AG09309 (cell line): ENCODE results near the gene FREY1.

Experiments used
- DNase-seq: peaks from one replicate; pipeline ENCODE4 v3.0.0-alpha.2; 2010; ENCODE audit warnings: low read depth
- H3K4me3 ChIP-seq: 2 replicates; pipeline ENCODE4 v1.5.1; 2011; ENCODE audit warnings: mild to moderate bottlenecking, low read depth, low read length, moderate library complexity; ENCODE audit not compliant: control insufficient read depth
- CTCF ChIP-seq: IDR thresholded peaks from 2 replicates; pipeline ENCODE4 v1.5.1; 2011; ENCODE audit warnings: mild to moderate bottlenecking, low read depth, low read length, inconsistent platforms; ENCODE audit not compliant: insufficient read depth, control insufficient read depth; ENCODE audit errors: missing control alignments

FREY1 gene

GRCh38 chr11:45926001-45926401 is 18.9 kb upstream of the FREY1 start:
- no peak for DNase-seq
- no peak overlapping the region for H3K4me3 ChIP-seq
- no peak for TF ChIP-seq CTCF

- no peak for DNase-seq
- no peak overlapping the region for H3K4me3 ChIP-seq
- no peak for TF ChIP-seq CTCF
Observed at GRCh38 chr11:45925550-45925949, 18.5 kb upstream of the FREY1 start.

GRCh38 chr11:45924927-45925326 is 17.9 kb upstream of the FREY1 start:
- no peak for DNase-seq
- TF ChIP-seq CTCF, result no peak
- no peak overlapping the region for H3K4me3 ChIP-seq

GRCh38 chr11:45924036-45924915 is 17.2 kb upstream of the FREY1 start:
- H3K4me3 ChIP-seq, result no peak overlapping the region
- no peak for TF ChIP-seq CTCF
- DNase-seq, result no peak

GRCh38 chr11:45922425-45923082 is 15.5 kb upstream of the FREY1 start, which contains the start of gene LARGE2:
TSS of gene LARGE2 (plus strand) at chr11:45922656. CDS start at chr11:45922883, 227 bp downstream.
- no peak for TF ChIP-seq CTCF
- DNase-seq, result no peak
- H3K4me3 ChIP-seq, result no peak within 1 kb of the TSS

- no peak for TF ChIP-seq CTCF
- no peak overlapping the region for H3K4me3 ChIP-seq
- no peak for DNase-seq
Observed at GRCh38 chr11:45921561-45922424, 14.7 kb upstream of the FREY1 start.
